ENCODE measurements around the gene ZC3H15.

Gene ZC3H15

GRCh38 chr2:186551323-186552050 lies 65.4 kb downstream of the ZC3H15 start:
- FAIRE-seq = no peak

DNA sequence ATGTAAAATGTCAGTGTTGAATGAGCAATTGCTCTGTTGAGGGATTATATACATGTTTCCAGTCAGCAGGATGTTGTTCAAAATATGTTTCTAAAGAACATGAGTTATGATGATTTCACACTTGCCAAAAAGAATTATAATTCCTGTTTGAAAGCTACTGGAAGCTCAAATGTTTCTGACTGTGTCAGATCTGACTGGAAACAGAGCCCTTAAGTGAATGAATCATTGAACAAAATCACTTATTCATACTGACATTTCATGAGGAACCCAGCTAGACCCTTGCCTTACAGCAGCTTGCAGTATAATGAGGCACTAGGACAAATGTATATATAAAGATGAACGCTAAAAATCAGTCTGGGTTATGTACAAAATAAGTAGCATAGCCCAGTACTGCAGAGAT lies 68.4 kb downstream of the ZC3H15 start:
- no peak for FAIRE-seq

GRCh38 chr2:186554850-186555671 lies 69.0 kb downstream of the ZC3H15 start:
- no peak for FAIRE-seq

DNA sequence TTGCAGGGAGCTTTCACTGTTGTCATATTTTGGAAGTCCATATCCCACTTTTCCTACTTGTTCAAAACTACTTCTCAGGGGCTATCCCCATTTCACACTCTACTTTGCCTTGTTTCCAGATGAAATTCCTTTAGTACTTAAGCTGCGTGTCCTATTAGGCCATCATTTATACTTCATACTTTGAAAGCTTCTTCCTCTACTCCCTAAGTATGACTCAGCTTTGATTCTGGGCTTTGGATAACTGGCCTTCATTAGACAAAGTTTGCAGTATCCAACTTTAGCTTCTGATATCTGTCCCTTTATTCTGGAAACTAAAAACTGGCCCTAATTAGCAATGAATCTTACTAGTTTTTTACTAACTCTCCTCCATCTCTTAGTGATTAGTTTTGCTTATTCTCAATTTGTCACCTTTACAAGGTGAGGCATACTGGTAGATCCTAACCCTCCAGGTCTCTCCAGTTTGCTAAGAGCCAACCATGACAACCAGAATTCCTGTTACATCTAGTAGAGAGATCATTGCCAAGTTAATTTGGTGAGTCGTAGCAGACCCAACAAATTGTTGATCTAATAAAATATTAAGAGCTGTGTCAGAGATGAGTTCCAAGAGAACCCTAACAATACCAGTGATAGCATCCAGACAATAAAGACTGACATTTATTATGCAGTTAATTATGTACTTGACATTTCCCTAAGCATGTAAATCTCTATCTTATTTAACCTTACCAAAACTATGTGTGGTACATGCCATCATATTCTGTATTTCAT lies 72.6 kb downstream of the ZC3H15 start:
- FAIRE-seq = no peak

Measured in A204.1 (cell line).